GM12878 (cell line): ENCODE results near the gene QRFP. TPM values are rescaled to one million over a fixed set of nuclear protein-coding genes. Genes with fewer than 3 reads are reported as not detected.

Experiments used
- ATAC-seq: fragments of 200-7000 bp; cut with Tn5 transposase; 3 replicates; pipeline ENCODE4 v1.9.1; 2020; ENCODE audit warnings: mild to moderate bottlenecking, moderate library complexity
- BruUV-seq: library from RNA; stranded (reverse); fragments of 400-500 nt; replicated peaks from 2 replicates; lab custom pipeline; 2021; lab: Mats Ljungman, UMichigan
- CTCF ChIA-PET: fragments of 300-600 bp; sonication (Branson Sonifier 250); formaldehyde crosslinking; extraction: SDS; loops from one replicate; lab custom pipeline; 2021; ENCODE audit warnings: inconsistent platforms; lab: Yijun Ruan, JAX
- POLR2A ChIA-PET: fragments of 350-600 bp; formaldehyde crosslinking; extraction: SDS; loops from one replicate; lab custom pipeline; 2021; ENCODE audit warnings: inconsistent platforms; lab: Charles Lee
- RAD21 ChIA-PET: fragments of 300-600 bp; sonication (Branson Sonifier 250); formaldehyde crosslinking; loops from one replicate; lab custom pipeline; 2023; ENCODE audit warnings: antibody characterized with exemption; ENCODE audit not compliant: unreplicated experiment; lab: Charles Lee
- SMC1A ChIA-PET: fragments of 300-600 bp; sonication (Branson Sonifier 250); formaldehyde crosslinking; loops from one replicate; lab custom pipeline; 2023; ENCODE audit not compliant: unreplicated experiment, uncharacterized antibody; lab: Charles Lee
- DNase-seq: peaks from one replicate; pipeline ENCODE4 v3.0.0-alpha.2; 2011; ENCODE audit warnings: low read depth, low spot score
- FAIRE-seq: peaks from 3 replicates; lab custom pipeline; 2011; peaks lifted over from hg19 to GRCh38; lab: Jason Lieb, UNC
- H2AFZ ChIP-seq: 2 replicates; pipeline ENCODE4 v1.6.0; 2011; ENCODE audit warnings: low read depth, low read length, control low read depth; ENCODE audit not compliant: control insufficient read depth
- H3K27ac ChIP-seq: 2 replicates; pipeline ENCODE4 v1.5.1; 2011; ENCODE audit warnings: control low read depth; ENCODE audit not compliant: control insufficient read depth, insufficient read depth
- H3K27me3 ChIP-seq, 2 experiments: replicated peaks in 1 of 2; 2 replicates each; pipeline versions ENCODE4 v1.6.0 to v1.6.1; 2011; ENCODE audit warnings: low read length in 1 of 2; ENCODE audit not compliant: control insufficient read depth in 2 of 2, insufficient read depth in 2 of 2
- H3K36me3 ChIP-seq, 2 experiments: 2 replicates each; pipeline ENCODE4 v1.5.1; 2011; ENCODE audit warnings: low read length in 1 of 2; ENCODE audit not compliant: control insufficient read depth in 2 of 2, insufficient read depth in 2 of 2
- H3K4me1 ChIP-seq: 2 replicates; pipeline ENCODE4 v1.6.1; 2011; ENCODE audit warnings: mild to moderate bottlenecking, low read length, moderate library complexity, mixed read lengths; ENCODE audit not compliant: control insufficient read depth, insufficient read depth
- H3K4me2 ChIP-seq: 2 replicates; pipeline ENCODE4 v1.6.0; 2011; ENCODE audit warnings: control low read depth; ENCODE audit not compliant: control insufficient read depth, insufficient read depth
- H3K4me3 ChIP-seq: fragments of 200-600 bp; sonication (generic); 2 replicates; pipeline ENCODE4 v1.5.1; 2016
- H3K79me2 ChIP-seq: 2 replicates; pipeline ENCODE4 v1.6.0; 2011; ENCODE audit warnings: low read length; ENCODE audit not compliant: control insufficient read depth, insufficient read depth
- H3K9ac ChIP-seq: 2 replicates; pipeline ENCODE4 v1.8.0; 2011; ENCODE audit warnings: low read length, control low read depth, mixed read lengths; ENCODE audit not compliant: control insufficient read depth, insufficient read depth
- H3K9me3 ChIP-seq: replicated peaks from 3 replicates; pipeline ENCODE4 v1.5.1; 2011; ENCODE audit warnings: mild to moderate bottlenecking, low read length; ENCODE audit not compliant: control insufficient read depth, insufficient read depth
- H4K20me1 ChIP-seq: 2 replicates; pipeline ENCODE4 v1.6.0; 2011; ENCODE audit not compliant: control insufficient read depth, insufficient read depth
- CBFB ChIP-seq: IDR thresholded peaks from 2 replicates; pipeline ENCODE4 v1.6.1; 2016; ENCODE audit warnings: antibody characterized with exemption, low read depth
- ESRRA ChIP-seq: IDR thresholded peaks from 2 replicates; pipeline ENCODE4 v1.6.1; 2012; ENCODE audit warnings: mild to moderate bottlenecking, low read length, improper control_type of control experiment
- FOXK2 ChIP-seq: fragments of 450-650 bp; IDR thresholded peaks from 2 replicates; pipeline ENCODE4 v1.6.1; 2017; ENCODE audit warnings: mild to moderate bottlenecking, moderate library complexity
- HCFC1 ChIP-seq: fragments of 150-350 bp; IDR thresholded peaks from 2 replicates; pipeline ENCODE4 v1.6.1; 2014; ENCODE audit warnings: low read length
- HDGF ChIP-seq: fragments of 450-650 bp; IDR thresholded peaks from 2 replicates; pipeline ENCODE4 v1.6.1; 2016; ENCODE audit warnings: antibody characterized with exemption
- IRF4 ChIP-seq: IDR thresholded peaks from 2 replicates; pipeline ENCODE4 v1.6.1; 2011; ENCODE audit warnings: low read depth, low read length
- JUND ChIP-seq: IDR thresholded peaks from 2 replicates; pipeline ENCODE4 v1.6.1; 2012; ENCODE audit warnings: low read depth, mild to moderate bottlenecking, low read length, improper control_type of control experiment, moderate library complexity
- KAT2A ChIP-seq: conservative IDR thresholded peaks from 2 replicates; pipeline ENCODE4 v1.6.1; 2011; ENCODE audit warnings: low read depth, low read length; ENCODE audit not compliant: control insufficient read depth
- POU2F2 ChIP-seq: IDR thresholded peaks from 3 replicates; pipeline ENCODE4 v1.6.1; 2011; ENCODE audit warnings: low read depth, mild to moderate bottlenecking, low read length, borderline replicate concordance
- PRDM15 ChIP-seq: fragments of 450-650 bp; formaldehyde crosslinking; IDR thresholded peaks from 2 replicates; pipeline ENCODE4 v1.4.0; 2020; ENCODE audit warnings: mild to moderate bottlenecking, moderate library complexity
- RBBP5 ChIP-seq: fragments of 200-600 bp; sonication (generic); conservative IDR thresholded peaks from 2 replicates; pipeline ENCODE4 v1.6.1; 2016
- SIX5 ChIP-seq: IDR thresholded peaks from 2 replicates; pipeline ENCODE4 v1.6.1; 2011; ENCODE audit warnings: mild to moderate bottlenecking, low read depth, low read length, moderate library complexity; ENCODE audit not compliant: severe bottlenecking
- SUZ12 ChIP-seq: fragments of 200-600 bp; sonication (generic); IDR thresholded peaks from one replicate; pipeline ENCODE4 v1.6.1; 2018; ENCODE audit warnings: antibody characterized with exemption, mild to moderate bottlenecking; ENCODE audit not compliant: unreplicated experiment
- ZNF274 ChIP-seq: IDR thresholded peaks from one replicate; pipeline ENCODE4 v1.8.0; 2011; ENCODE audit not compliant: insufficient read length, insufficient read depth
- ZNF592 ChIP-seq: fragments of 450-650 bp; IDR thresholded peaks from 2 replicates; pipeline ENCODE4 v1.6.1; 2017; ENCODE audit warnings: mild to moderate bottlenecking, moderate library complexity
- WGBS: methylation state at CpG from one replicate; pipeline ENCODE4 v1.1.6; 2016; ENCODE audit warnings: low lambda C conversion rate; ENCODE audit not compliant: insufficient replicate concordance, insufficient coverage; ENCODE audit errors: missing lambda C conversion rate; 5-methylcytosine and 5-hydroxymethylcytosine counted together
- in situ Hi-C: fragments of 300-500 bp; cut with MboI; formaldehyde crosslinking; loops from 9 replicates; pipeline ENCODE4 v1.14.3; 2018; ENCODE audit warnings: mixed read lengths
- intact Hi-C: fragments of 100-400 bp; cut with micrococcal nuclease; formaldehyde crosslinking; loops from one replicate; pipeline ENCODE4 v1.14.2; 2022; ENCODE audit not compliant: unreplicated experiment
- polyA plus RNA-seq, 11 experiments: library from polyadenylated mRNA; depleted of rRNA in 4 of 11; unstranded in 6 of 11; stranded (reverse) in 5 of 11; fragments of >200 nt; fragmentation: Nextera tagmentation in 4 of 11; fragmentation: Illumina TruSeq in 1 of 11; extraction: Ambion mirVana in 4 of 11; extraction: Trizol in 1 of 11; gene quantifications; 1 replicate in 1 of 11; 2 replicates in 10 of 11; pipeline versions ENCODE4 v1.2.1 to v1.2.3, GENCODE V29; 2011 to 2016; ENCODE audit warnings: inconsistent platforms in 2 of 11, missing spikeins in 2 of 11, low read depth in 1 of 11
- total RNA-seq, 4 experiments: library from RNA; depleted of rRNA in 3 of 4; stranded (reverse); fragments of >200 nt in 3 of 4; fragmentation: Illumina TruSeq in 1 of 4; extraction: Trizol in 1 of 4; gene quantifications; 2 replicates each; pipeline versions ENCODE4 v1.2.1 to v1.2.3, GENCODE V29; 2013 to 2021

The QRFP gene
- total and polyA plus RNA-seq, 10 of the 15 experiments (the other 5 are each of a cell fraction or from before 2014, with no cell fraction given): not detected

GRCh38 chr9:130905125-130905901, 8.7 kb upstream of the QRFP start:
- BruUV-seq: no TSS peak
- SMC1A ChIA-PET: no interaction called here
- Histone ChIP-seq H3K4me2 (no peak overlapping the region), H2AFZ (no peak overlapping the region), H3K27me3 (no peaks in the 10 kb centered on the region; a peak in 2 of 4 replicates), H3K9ac (no peak overlapping the region), H3K4me3 (no peak overlapping the region), H3K79me2 (no peaks in the 10 kb centered on the region), H3K36me3 (no peaks in the 10 kb centered on the region), H3K4me1 (no peaks in the 10 kb centered on the region), H3K9me3 (no peaks in the 10 kb centered on the region), H3K27ac (no peak overlapping the region), H4K20me1 (no peaks in the 10 kb centered on the region)
- intact Hi-C loops: no loop called here
- CTCF ChIA-PET: interaction anchor here (0.7 kb wide), 1 partner anchor 12 kb away, joined by 3 read pairs; no protein-coding TSS in a partner anchor
- WGBS: 40% methylated on average over 24 of the region's 24 CpGs
- POLR2A ChIA-PET: no interaction called here
- RAD21 ChIA-PET: no interaction called here
- FAIRE-seq (no peak), ATAC-seq (0 out of 3 replicates have a peak, but pooled peaks have one; percentile 29), DNase-seq (no peak)
- in situ Hi-C loops: no loop called here
- TF ChIP-seq SIX5 (no peak), JUND (no peak), RBBP5 (no peak), IRF4 (no peak), FOXK2 (no peak), ESRRA (no peak), ZNF274 (no peak), HCFC1 (no peak), CBFB (no peak), POU2F2 (no peak), PRDM15 (CRISPR knock-in tag) (no peak), HDGF (no peak), SUZ12 (no peak), KAT2A (no peak), ZNF592 (no peak)
